Panc1 (cell line): Measurements from ENCODE around the gene CFAP74.

ENCODE experiments used
- CTCF ChIP-seq: fragments of 450-650 bp; IDR thresholded peaks from 2 replicates; pipeline ENCODE4 v1.5.1; 2017; ENCODE audit warnings: mild to moderate bottlenecking
- POLR2AphosphoS5 ChIP-seq: IDR thresholded peaks from 2 replicates; pipeline ENCODE4 v1.6.1; 2012; ENCODE audit warnings: mild to moderate bottlenecking, low read depth, low read length, moderate library complexity
- SIN3A ChIP-seq: IDR thresholded peaks from 2 replicates; pipeline ENCODE4 v1.6.1; 2012; ENCODE audit warnings: low read depth, mild to moderate bottlenecking, low read length, moderate library complexity, borderline replicate concordance; ENCODE audit not compliant: insufficient read depth

GRCh38 chr1:1982379-1983232, 21.0 kb downstream of the CFAP74 start:
- TF ChIP-seq CTCF (no peak), SIN3A (no peak), POLR2AphosphoS5 (no peak)
